Gastrocnemius medialis (tissue), 4 donors: Measurements from ENCODE around the gene CDR2. TPM values are rescaled to one million over a fixed set of nuclear protein-coding genes. Genes with fewer than 3 reads are reported as not detected.

ENCODE experiments used
- ATAC-seq, 2 donors: fragments of 150-250 bp; one replicate each; pipeline ENCODE4 v1.9.1; 2016
- DNase-seq, 2 donors: peaks; one replicate each; pipeline ENCODE4 v3.0.0-alpha.2; 2019
- H3K27ac ChIP-seq, 4 donors: fragments of 200-600 bp; sonication (generic); 1 replicate in 1 of 4; 2 replicates in 3 of 4; pipeline ENCODE4 v1.5.1; 2016 to 2018; ENCODE audit warnings: mild to moderate bottlenecking in 2 of 4, moderate library complexity in 1 of 4
- H3K27me3 ChIP-seq, 3 donors: fragments of 200-600 bp; sonication (generic) in 2 of 3; 1 replicate in 1 of 3; 2 replicates in 2 of 3; pipeline versions ENCODE4 v1.5.1 to v1.6.0; 2016 to 2019; ENCODE audit warnings: mild to moderate bottlenecking in 1 of 3, moderate library complexity in 1 of 3
- H3K36me3 ChIP-seq, 2 donors: fragments of 200-600 bp; sonication (generic) in 1 of 2; one replicate each; pipeline ENCODE4 v1.5.1; 2017 to 2018
- H3K4me1 ChIP-seq, 2 donors: fragments of 200-600 bp; sonication (generic) in 1 of 2; one replicate each; pipeline ENCODE4 v1.5.1; 2016 to 2017; ENCODE audit warnings: mild to moderate bottlenecking in 2 of 2
- H3K4me3 ChIP-seq, 4 donors: fragments of 200-600 bp; sonication (generic) in 3 of 4; 1 replicate in 1 of 4; 2 replicates in 3 of 4; pipeline ENCODE4 v1.5.1; 2016 to 2019; ENCODE audit warnings: mild to moderate bottlenecking in 2 of 4
- H3K9me3 ChIP-seq, 3 donors: fragments of 200-600 bp; sonication (generic) in 2 of 3; 1 replicate in 1 of 3; 2 replicates in 2 of 3; pipeline ENCODE4 v1.5.1; 2016 to 2019
- POLR2A ChIP-seq, 2 donors: fragments of 450-650 bp; IDR thresholded peaks; one replicate each; pipeline ENCODE4 v1.6.1; 2017; ENCODE audit warnings: antibody characterized with exemption in 2 of 2, mild to moderate bottlenecking in 2 of 2, moderate library complexity in 2 of 2
- in situ Hi-C, 4 donors: fragments of 200-750 bp; cut with MboI; loops; one replicate each; pipeline versions ENCODE4 v1.15.0 to v1.8.0; 2017; ENCODE audit warnings: low sequenced_read_pairs in 4 of 4
- intact Hi-C: fragments of 100-400 bp; cut with DNase I; formaldehyde crosslinking; loops from one replicate; pipeline ENCODE4 v1.15.1; 2023; ENCODE audit warnings: low total_unique reads
- total RNA-seq, 4 donors: library from RNA; depleted of rRNA; stranded (reverse); fragments of >200 nt; gene quantifications; one replicate each; pipeline versions ENCODE4 v1.1.0 to v1.2.3, GENCODE V29; 2016
- TF ChIP-seq, protein P1 (sequence below), 5 experiments: fragments of 450-650 bp in 3 of 5; fragments of 200-600 bp in 2 of 5; sonication (generic) in 2 of 5; IDR thresholded peaks in 4 of 5; conservative IDR thresholded peaks in 1 of 5; 1 replicate in 4 of 5; 2 replicates in 1 of 5; pipeline ENCODE4 v1.5.1; 2016 to 2019; ENCODE audit warnings: antibody characterized with exemption in 5 of 5, mild to moderate bottlenecking in 3 of 5, moderate library complexity in 3 of 5

CDR2 gene
- total RNA-seq, 4 donors from 2014 or later = 4.1 to 7.6 (median 7.3) TPM

DNA sequence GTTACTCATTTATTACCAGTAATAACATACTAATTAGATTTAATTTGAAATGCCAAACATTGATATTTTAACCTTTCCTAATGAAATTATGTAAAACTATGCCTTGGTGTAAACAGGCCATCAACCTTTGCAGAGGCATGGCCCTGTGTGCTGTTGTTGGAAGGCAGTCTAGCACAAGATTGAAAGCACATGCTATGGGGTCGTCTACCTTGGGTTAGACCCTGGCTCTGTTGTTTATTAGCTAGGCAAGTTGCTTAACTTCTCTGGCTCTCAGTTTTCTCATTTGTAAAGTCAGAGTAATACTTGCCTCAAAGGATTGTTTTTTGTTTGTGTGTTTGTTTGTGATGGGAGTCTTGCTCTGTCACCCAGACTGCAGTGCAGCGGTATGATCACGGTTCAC is 9.4 kb upstream of the CDR2 start:
- Histone ChIP-seq H3K27me3 (no peaks in the 10 kb centered on the region), H3K4me3 (no peak overlapping the region), H3K4me1 (peaks cover 0 to 8% of the 10 kb centered on the region in 2 donors), H3K9me3 (no peaks in the 10 kb centered on the region), H3K36me3 (no peaks in the 10 kb centered on the region), H3K27ac (no peak overlapping the region)
- in situ Hi-C loops (no loop called here), intact Hi-C loops (no loop called here)
- TF ChIP-seq, protein P1, sequence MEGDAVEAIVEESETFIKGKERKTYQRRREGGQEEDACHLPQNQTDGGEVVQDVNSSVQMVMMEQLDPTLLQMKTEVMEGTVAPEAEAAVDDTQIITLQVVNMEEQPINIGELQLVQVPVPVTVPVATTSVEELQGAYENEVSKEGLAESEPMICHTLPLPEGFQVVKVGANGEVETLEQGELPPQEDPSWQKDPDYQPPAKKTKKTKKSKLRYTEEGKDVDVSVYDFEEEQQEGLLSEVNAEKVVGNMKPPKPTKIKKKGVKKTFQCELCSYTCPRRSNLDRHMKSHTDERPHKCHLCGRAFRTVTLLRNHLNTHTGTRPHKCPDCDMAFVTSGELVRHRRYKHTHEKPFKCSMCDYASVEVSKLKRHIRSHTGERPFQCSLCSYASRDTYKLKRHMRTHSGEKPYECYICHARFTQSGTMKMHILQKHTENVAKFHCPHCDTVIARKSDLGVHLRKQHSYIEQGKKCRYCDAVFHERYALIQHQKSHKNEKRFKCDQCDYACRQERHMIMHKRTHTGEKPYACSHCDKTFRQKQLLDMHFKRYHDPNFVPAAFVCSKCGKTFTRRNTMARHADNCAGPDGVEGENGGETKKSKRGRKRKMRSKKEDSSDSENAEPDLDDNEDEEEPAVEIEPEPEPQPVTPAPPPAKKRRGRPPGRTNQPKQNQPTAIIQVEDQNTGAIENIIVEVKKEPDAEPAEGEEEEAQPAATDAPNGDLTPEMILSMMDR (IDR thresholded peaks at IDR 0.05 in 4 of 5, conservative IDR thresholded peaks at IDR 0.05 in 1 of 5) = no peak
- no peak for TF ChIP-seq POLR2A (IDR thresholded peaks at IDR 0.05)
- ATAC-seq (no peak), DNase-seq (no peak)

DNA sequence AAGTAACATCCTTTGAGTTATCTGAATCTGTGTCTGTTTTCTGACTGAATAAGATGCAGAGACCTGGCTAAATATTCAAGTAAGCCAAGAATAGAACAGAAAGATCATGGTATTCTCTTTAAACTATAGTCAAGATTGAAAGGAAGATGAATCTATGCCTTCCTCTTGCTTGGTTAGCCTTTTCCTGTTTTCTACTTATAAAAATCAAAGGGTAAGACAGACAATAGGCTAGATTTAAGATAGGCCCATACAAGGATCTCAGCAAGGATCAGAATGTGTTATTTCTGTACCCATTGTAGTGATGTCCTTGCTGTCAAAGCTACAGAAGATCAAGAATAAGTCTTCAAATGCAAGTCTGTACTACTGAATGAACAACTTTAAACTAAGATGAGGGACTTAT is 7.0 kb upstream of the CDR2 start:
- intact Hi-C loops = no loop called here
- Histone ChIP-seq H3K4me1 (no peaks in the 10 kb centered on the region), H3K9me3 (no peaks in the 10 kb centered on the region), H3K4me3 (no peak overlapping the region), H3K27ac (no peak overlapping the region), H3K36me3 (no peaks in the 10 kb centered on the region), H3K27me3 (no peaks in the 10 kb centered on the region)
- no peak for TF ChIP-seq POLR2A (IDR thresholded peaks at IDR 0.05)
- TF ChIP-seq, protein P1 (IDR thresholded peaks at IDR 0.05 in 4 of 5, conservative IDR thresholded peaks at IDR 0.05 in 1 of 5) = no peak
- in situ Hi-C loops = no loop called here
- DNase-seq (no peak), ATAC-seq (no peak)

DNA sequence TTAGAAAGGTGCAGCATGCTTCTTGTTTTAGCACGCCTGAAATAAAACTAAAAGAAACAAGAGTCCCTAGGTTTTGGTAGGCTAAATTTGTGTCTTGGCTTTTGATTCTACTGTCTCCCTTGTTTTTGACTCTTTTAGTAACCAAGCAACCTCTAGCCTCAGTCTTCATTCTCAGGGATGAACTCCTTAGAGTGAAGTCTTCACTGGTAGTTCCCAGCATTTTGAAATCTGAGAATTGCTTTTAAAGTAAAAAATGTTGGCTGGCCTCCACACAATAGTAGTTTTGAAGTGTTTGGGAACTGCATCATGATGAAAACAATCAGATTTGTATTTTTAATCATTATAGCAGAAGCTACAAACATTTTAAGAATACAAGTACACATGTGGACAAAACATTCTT is 6.1 kb upstream of the CDR2 start:
- in situ Hi-C loops = no loop called here
- Histone ChIP-seq H3K4me1 (no peaks in the 10 kb centered on the region), H3K27me3 (no peaks in the 10 kb centered on the region), H3K4me3 (no peak overlapping the region), H3K36me3 (no peaks in the 10 kb centered on the region), H3K9me3 (no peaks in the 10 kb centered on the region), H3K27ac (no peak overlapping the region)
- ATAC-seq (no peak), DNase-seq (no peak)
- intact Hi-C loops = no loop called here
- TF ChIP-seq, protein P1 (IDR thresholded peaks at IDR 0.05 in 4 of 5, conservative IDR thresholded peaks at IDR 0.05 in 1 of 5) = no peak
- TF ChIP-seq POLR2A (IDR thresholded peaks at IDR 0.05) = no peak

DNA sequence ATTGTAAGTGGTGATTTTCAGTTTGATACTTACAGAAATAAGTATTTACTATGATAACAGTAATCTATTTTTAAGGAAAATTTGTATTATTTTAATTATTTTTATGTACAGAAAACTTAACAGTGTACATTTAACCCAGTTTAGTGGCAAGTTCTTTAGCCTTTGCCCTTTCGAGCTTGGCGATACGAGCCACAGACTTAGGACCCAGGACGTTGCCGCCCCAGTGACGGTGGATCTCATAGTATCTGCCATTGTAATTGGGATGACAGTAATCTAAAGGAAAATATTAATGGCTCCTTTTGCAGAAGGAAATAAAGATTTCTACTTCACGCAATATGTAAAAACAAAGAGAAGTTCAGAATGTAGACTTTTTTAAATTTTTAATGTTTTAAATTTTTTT is 5.2 kb upstream of the CDR2 start:
- intact Hi-C loops (loop anchor here (10.0 kb wide), 1 partner anchor 185 kb away; no protein-coding TSS in a partner anchor), in situ Hi-C loops (no loop called here)
- no peaks in the 10 kb centered on the region for H3K36me3 ChIP-seq
- H3K27ac ChIP-seq = no peak overlapping the region
- TF ChIP-seq, protein P1 (IDR thresholded peaks at IDR 0.05 in 4 of 5, conservative IDR thresholded peaks at IDR 0.05 in 1 of 5) = no peak
- ATAC-seq (no peak), DNase-seq (no peak)
- no peaks in the 10 kb centered on the region for H3K27me3 ChIP-seq
- H3K9me3 ChIP-seq = no peaks in the 10 kb centered on the region
- no peak overlapping the region for H3K4me3 ChIP-seq
- H3K4me1 ChIP-seq = peaks cover 4% of the 10 kb centered on the region in 2 donors

DNA sequence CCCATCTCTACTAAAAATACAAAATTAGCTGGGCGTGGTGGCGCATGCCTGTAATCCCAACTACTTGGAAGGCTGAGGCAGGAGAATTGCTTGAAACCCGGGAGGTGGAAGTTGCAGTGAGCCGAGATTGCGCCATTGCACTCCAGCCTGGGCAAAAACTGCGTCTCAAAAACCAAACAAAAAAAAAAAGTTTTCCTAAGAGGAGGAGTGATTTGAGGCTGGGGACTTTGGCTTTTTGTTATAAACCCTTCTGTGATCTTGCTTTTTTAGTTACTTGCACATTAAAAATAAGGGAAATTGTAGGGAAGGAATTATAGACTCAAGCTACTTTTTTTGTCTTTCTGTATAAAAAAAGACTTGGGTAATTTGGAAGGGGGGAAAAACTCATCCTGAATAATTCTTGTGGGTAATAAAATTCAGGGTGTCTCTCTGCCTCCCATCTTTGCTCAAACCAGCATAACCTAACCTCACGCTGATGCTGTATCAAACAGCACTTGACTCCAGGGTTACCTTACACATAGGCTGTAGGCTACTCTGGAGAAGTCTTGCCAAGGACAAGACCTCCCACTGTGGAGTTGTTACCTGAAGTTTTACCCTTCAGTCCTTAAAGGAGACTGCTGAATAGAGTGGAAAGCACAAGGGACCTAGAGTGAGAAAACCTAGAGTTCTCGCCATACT is 1.7 kb upstream of the CDR2 start:
- H3K36me3 ChIP-seq = no peaks in the 10 kb centered on the region
- DNase-seq (no peak), ATAC-seq (no peak)
- intact Hi-C loops (loop anchor here (10.0 kb wide), 1 partner anchor 181 kb away; no protein-coding TSS in a partner anchor), in situ Hi-C loops (no loop called here)
- H3K27ac ChIP-seq = no peak overlapping the region
- no peaks in the 10 kb centered on the region for H3K27me3 ChIP-seq
- H3K4me3 ChIP-seq = no peak overlapping the region
- TF ChIP-seq, protein P1 (IDR thresholded peaks at IDR 0.05 in 4 of 5, conservative IDR thresholded peaks at IDR 0.05 in 1 of 5) = no peak
- TF ChIP-seq POLR2A (IDR thresholded peaks at IDR 0.05) = no peak
- peaks cover 10 to 12% of the 10 kb centered on the region in 2 donors for H3K4me1 ChIP-seq
- no peaks in the 10 kb centered on the region for H3K9me3 ChIP-seq
